HG03139 (cell line): ENCODE measurements around the gene MRPL11.

ENCODE experiments used
- ATAC-seq: cut with Tn5 transposase; IDR thresholded peaks from one replicate; pipeline ENCODE4 v1.9.1; 2021; ENCODE audit not compliant: unreplicated experiment

MRPL11 gene

GRCh38 chr11:66438504-66439466, at the start of gene MRPL11:
TSS of gene MRPL11 (minus strand) at chr11:66438848. CDS start at chr11:66438754, 94 bp downstream.
- ATAC-seq: peak; percentile 92

- ATAC-seq: no peak
Observed at GRCh38 chr11:66484806-66485380, 46.2 kb upstream of the MRPL11 start.

- ATAC-seq: peak; percentile 76
Observed at GRCh38 chr11:66480117-66480938, 41.7 kb upstream of the MRPL11 start, which contains the start of gene DPP3. TSS of gene DPP3 (plus strand) at chr11:66480434. CDS start at chr11:66482201, 1,767 bp downstream.

DNA sequence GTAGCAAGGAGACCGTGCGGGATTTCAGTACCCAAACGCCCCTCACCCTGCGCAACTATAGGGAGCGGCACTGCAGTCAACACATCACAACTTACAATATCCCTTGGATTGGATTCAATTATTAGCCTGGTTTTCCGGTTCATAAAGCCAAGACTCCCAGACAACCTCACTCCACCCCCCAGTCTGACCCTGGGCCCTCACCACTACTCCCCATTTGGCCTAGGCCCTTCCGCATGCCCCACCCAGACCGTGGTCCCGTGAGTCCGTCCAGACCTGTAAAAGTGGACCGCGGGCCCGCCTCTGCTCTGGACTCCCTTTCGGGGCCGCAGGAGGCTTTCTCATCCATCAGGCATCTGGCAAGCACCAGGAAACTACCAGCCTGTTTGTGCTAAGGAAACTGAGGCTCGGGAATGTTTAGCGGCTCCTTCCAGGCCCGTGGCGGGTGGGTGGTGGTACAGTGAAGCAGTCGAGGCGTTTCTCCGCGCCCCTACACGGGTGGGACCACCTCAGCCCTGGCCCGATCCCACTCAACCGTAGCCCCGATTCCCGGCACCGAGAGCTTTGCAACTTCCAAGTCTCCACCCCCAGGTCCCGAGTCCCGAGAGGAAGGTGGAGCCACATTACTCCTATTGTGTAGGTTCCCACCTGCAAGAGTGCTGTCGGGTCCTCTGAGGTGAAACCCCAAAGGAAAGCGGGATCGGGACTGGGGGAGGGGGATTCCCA, 40.9 kb upstream of the MRPL11 start:
- peak; percentile 14 for ATAC-seq

DNA sequence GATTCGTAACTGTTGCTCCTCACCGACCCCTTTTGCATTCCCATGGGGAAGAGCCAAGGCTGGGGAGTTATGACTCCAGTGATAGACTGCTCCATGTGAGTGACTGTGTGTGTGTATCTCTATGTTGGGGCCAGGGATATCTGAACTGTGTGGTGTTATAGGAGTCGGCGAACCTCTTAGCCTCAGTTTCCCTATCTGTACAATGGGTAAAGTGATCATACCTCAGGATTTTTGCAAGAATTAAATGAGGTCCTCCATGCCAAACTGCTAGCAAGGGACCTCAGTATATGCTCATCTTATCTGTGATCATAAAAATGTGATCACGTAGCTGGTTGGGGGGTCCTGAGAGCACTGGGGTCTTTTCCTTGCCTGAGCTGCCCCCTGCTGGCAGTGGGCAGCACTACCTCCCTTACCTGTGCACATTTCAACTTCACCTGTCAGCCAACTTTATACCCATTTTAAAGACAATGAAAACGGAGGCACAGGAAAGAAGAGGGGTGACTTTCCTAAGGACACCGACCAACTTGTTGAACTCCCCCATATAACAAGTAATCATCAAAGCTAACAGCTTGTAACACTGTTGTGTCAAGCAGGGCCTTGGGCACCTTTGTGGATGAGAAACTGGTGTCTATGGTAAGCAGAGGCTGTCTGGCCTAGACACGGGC, 40.2 kb upstream of the MRPL11 start:
- no peak for ATAC-seq

DNA sequence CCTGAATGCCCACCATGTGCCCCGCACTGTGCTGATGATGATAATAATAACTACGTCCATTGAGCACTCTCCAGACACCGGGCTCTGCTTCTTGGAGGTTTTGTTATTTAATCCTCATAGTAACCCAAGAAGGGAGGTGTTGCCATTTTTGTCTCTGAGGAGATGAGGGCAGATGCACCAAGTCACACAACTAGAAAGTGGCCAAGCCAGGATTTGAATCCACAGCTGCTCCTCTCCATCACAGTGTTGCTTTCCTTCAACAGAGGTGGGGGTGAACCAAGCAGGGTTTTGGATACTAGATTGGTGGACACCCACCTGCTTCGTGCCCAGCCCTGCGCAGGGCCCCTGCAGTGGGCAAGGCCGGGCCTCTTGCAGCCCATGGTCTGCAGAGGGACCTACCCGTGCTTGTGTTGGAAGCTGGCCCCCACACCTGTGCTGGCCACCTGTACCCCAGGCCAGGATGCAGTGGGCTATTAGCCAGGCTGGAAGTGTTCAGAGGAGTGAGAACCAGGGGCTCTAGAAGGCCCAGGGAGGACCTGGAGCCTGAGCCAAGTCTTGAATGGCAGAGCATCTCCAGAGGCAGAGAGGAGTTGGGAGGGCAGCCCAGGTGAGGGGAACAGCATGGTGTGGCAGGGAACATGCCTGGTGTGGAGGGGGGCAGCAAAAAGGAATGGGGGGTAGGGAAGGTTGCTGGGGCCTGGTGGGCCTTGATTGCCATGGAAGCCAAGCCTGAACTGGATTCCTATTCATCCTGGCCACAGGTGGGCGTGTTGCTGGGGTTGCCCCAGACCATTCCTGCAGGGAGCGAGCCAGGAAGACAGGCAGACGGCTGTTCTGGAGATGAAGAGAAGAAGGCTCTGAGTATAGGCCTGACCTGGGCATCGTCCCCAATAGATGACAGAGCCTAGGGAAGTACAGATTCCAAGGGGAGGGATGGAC, 38.9 kb upstream of the MRPL11 start:
- ATAC-seq: no peak

DNA sequence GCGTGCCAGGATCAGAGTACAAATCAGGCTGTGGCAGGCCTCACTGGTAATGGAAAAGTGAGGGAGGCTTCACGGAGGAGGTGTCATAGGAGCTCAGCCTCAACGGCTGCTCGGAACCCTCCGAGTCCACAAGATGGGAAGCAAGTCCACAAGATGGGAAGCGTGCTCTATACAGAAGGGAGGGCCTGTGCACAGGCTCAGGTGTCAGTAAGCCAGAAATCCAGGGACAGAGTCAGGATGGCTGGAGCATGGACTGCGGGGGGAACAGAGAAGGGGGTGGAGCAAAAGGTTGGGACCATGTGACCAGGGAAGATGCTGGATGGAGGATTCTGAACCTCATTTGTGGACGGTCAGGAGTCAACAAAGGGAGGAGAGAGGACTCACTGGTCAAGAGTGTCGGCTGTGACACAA, 38.2 kb upstream of the MRPL11 start:
- no peak for ATAC-seq

DNA sequence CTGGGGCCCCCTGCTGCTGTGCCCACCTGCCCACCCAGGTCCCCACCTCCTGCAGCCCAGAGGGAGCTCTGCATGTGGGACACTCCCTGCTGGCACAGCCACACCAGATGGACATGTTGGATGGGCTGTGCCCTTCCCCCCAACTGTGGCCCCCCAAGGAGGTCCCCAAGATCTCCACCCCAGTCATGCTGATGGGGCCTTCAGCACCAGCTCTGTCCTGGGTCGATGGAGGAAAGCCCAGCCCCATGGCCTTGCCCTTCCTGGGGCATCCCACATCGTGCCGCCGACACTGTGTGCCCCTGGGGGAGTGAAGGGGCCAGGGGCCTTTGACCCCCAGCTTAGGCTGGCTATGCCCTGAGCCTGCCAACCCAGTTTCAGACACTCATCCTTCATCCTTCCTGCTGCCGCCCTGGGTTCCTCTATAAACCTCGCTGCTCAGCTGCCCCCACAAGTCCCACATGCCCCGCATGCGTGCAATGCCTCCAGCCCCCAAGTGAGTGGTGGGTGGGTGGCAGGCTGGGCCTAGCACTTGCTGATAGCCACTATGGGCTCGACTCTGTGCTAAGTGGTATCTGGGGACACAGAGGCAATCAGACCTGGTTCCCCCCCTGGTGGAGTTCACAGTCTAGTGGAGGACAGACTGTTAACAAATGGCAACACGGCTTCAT, 37.7 kb upstream of the MRPL11 start:
- ATAC-seq: no peak

DNA sequence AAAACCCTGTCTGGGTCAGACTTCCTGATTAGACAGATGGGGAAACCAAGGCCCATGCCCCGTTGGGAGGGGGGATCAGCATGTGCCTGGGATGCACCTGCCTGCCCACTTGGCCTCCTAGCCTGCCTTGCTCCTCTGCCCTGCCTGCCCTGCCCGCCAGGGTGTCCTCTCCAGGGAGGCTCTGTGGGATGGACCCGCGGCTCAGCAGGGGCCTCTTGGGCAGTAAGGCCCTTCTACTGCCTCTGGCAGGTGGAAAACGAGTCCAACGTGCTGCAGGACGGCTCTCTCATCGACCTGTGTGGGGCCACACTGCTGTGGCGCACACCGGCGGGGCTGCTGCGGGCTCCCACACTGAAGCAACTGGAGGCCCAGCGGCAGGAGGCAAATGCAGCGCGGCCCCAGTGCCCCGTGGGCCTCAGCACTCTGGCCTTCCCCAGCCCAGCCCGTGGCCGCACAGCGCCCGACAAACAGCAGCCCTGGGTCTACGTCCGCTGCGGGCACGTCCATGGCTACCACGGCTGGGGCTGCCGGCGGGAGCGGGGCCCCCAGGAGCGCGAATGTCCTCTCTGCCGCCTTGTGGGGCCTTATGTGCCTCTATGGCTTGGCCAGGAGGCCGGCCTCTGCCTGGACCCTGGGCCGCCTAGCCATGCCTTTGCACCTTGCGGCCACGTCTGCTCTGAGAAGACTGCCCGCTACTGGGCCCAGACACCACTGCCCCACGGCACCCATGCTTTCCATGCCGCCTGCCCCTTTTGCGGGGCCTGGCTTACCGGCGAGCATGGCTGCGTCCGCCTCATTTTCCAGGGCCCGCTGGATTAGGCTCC, 36.9 kb upstream of the MRPL11 start:
- no peak for ATAC-seq

DNA sequence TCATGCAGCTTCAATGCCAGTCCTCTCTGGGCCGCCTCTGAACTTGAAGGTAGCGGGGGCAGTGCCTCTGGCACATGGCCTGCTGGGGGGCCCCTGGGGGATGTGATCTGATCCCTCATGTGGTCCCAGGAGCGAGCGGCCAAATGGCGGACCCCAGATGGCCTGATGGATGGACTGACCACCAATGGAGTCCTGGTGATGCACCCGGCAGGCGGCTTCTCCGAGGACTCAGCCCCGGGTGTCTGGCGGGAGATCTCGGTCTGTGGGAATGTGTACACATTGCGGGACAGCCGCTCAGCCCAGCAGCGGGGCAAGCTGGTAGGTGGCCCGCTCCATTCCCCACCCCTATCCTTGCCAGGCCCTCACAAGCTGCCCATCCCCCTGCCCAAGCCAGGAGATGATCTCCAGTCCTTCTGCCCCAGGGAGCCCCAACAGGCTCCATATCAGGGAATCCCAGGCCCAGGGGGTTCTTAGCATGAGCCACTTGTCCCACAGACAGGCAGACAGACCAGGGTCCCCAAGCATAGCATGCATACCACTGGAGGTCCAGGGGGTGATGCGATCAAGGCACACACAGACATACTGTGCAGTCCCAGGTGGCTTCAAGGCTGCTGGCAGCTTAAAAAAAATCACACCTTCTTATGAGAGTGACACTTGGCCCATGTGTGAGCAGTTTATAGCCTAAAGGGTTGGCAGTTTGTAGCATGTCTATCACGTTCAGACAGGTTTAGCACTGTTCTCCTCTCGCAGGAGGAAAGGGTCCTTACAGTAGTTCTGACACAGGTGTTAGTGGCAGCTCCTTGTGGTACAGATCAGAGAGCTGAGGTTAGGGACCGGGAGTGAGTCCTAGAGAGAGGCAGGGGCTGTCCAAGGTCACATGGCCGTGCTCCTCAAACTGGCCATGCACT, 35.2 kb upstream of the MRPL11 start:
- no peak for ATAC-seq

DNA sequence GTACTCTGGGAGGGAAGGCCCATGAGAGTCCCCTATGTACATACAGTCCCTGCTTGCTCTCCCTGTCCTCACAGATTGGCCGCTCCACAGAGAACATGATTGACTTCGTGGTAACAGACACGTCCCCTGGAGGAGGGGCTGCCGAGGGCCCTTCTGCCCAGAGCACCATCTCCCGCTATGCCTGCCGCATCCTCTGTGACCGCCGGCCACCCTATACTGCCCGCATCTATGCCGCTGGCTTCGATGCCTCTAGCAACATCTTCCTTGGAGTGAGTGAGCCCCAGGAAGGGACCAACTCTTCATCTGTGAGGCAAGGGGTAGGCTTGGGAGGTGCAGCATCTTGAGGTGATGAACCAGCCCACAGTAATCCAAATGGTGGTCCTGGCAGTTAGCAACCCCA, 34.5 kb upstream of the MRPL11 start:
- ATAC-seq: no peak

GRCh38 chr11:66472054-66472453, 33.4 kb upstream of the MRPL11 start:
- ATAC-seq: no peak

DNA sequence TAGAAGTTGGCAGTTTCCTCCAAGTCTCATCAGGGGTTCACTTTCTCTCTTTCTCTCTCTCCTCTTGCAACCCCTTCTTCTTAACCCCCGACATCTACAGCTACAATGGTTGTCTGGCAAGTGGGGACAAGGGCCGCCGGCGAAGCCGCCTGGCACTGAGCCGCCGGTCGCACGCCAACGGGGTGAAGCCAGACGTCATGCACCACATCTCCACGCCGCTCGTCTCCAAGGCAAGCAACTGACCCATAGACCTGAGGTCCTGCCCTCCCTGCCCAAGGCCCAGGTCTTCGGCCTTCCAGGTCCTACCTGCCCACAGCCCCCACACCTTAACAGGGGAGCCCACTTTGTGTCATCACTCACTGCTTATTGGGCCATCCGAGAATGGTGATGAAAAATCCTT, 32.5 kb upstream of the MRPL11 start:
- no peak for ATAC-seq

- ATAC-seq: no peak
Observed at GRCh38 chr11:66470015-66470414, 31.4 kb upstream of the MRPL11 start.

GRCh38 chr11:66469441-66469840, 30.8 kb upstream of the MRPL11 start:
- no peak for ATAC-seq

DNA sequence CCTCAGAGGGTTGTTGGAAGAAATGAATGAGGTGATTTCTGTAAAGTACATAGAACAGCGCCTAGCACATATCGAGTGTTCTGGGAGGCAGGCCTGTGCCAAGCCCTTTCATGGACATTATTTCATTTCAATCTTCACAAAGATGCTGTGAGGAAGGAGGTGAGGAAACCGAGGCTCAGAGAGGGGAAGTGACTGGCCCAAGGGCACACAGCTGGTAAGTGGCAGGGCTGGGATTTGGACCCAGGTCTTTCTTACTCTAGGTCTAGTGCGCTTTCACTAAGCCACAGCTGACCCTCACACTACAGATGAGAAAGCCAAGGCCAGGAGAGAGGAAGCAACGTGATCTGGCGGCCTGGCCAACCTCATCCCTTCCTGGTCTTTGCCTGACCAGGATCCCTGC, 30.0 kb upstream of the MRPL11 start:
- ATAC-seq: no peak

- ATAC-seq: no peak
Observed at GRCh38 chr11:66467756-66468155, 29.1 kb upstream of the MRPL11 start.
